H9 (cell line): ENCODE measurements around the gene CLEC16A. TPM values are rescaled to one million over a fixed set of nuclear protein-coding genes. Genes with fewer than 3 reads are reported as not detected.

Source experiments
- DNase-seq: peaks from one replicate; pipeline ENCODE4 v3.0.0-alpha.2; 2017
- H2AFZ ChIP-seq: one replicate; pipeline ENCODE4 v1.6.1; 2013; ENCODE audit warnings: mild to moderate bottlenecking, low read length, control low read depth, moderate library complexity
- H2AK5ac ChIP-seq: 2 replicates; pipeline ENCODE4 v1.6.1; 2013; ENCODE audit warnings: low read length, control low read depth, mixed read lengths; ENCODE audit not compliant: insufficient read length
- H2BK120ac ChIP-seq: one replicate; pipeline ENCODE4 v1.6.1; 2013; ENCODE audit warnings: low read depth, mild to moderate bottlenecking, low read length, control low read depth, inconsistent platforms; ENCODE audit not compliant: poor library complexity, severe bottlenecking
- H2BK12ac ChIP-seq: 2 replicates; pipeline ENCODE4 v1.6.1; 2013; ENCODE audit warnings: low read length, control low read depth, mixed read lengths, low read depth; ENCODE audit not compliant: insufficient read length
- H2BK15ac ChIP-seq: 2 replicates; pipeline ENCODE4 v1.6.1; 2013; ENCODE audit warnings: low read depth, low read length, control low read depth
- H2BK20ac ChIP-seq: one replicate; pipeline ENCODE4 v1.6.1; 2013; ENCODE audit warnings: low read depth, mild to moderate bottlenecking, low read length, control low read depth, inconsistent platforms; ENCODE audit not compliant: poor library complexity, severe bottlenecking
- H2BK5ac ChIP-seq: 2 replicates; pipeline ENCODE4 v1.6.1; 2013; ENCODE audit warnings: low read length, control low read depth, mixed read lengths; ENCODE audit not compliant: insufficient read length
- H3K14ac ChIP-seq: 2 replicates; pipeline ENCODE4 v1.6.1; 2013; ENCODE audit warnings: low read length, control low read depth; ENCODE audit not compliant: insufficient read depth
- H3K18ac ChIP-seq: 2 replicates; pipeline ENCODE4 v1.6.1; 2013; ENCODE audit warnings: low read depth, mild to moderate bottlenecking, mixed read lengths, low read length, control low read depth; ENCODE audit not compliant: insufficient read length
- H3K23ac ChIP-seq: 2 replicates; pipeline ENCODE4 v1.6.1; 2013; ENCODE audit warnings: low read length, control low read depth, mixed read lengths, low read depth; ENCODE audit not compliant: insufficient read length
- H3K23me2 ChIP-seq: 2 replicates; pipeline ENCODE4 v1.6.1; 2013; ENCODE audit warnings: low read depth, mild to moderate bottlenecking, mixed read lengths, low read length, control low read depth; ENCODE audit not compliant: insufficient read length, poor library complexity, severe bottlenecking
- H3K27ac ChIP-seq: 2 replicates; pipeline ENCODE4 v1.5.1; 2013; ENCODE audit warnings: low read length, control low read depth, mixed read lengths, low read depth; ENCODE audit not compliant: insufficient read length
- H3K27me3 ChIP-seq: 2 replicates; pipeline ENCODE4 v1.6.1; 2013; ENCODE audit warnings: low read length, control low read depth, inconsistent platforms; ENCODE audit not compliant: insufficient read depth
- H3K4ac ChIP-seq: 2 replicates; pipeline ENCODE4 v1.6.1; 2013; ENCODE audit warnings: low read depth, mild to moderate bottlenecking, control low read depth, inconsistent platforms, low read length, moderate library complexity
- H3K4me1 ChIP-seq: 2 replicates; pipeline ENCODE4 v1.6.1; 2013; ENCODE audit warnings: low read length, control low read depth, inconsistent platforms; ENCODE audit not compliant: insufficient read depth
- H3K4me2 ChIP-seq: 2 replicates; pipeline ENCODE4 v1.6.1; 2013; ENCODE audit warnings: low read length, control low read depth, mixed read lengths; ENCODE audit not compliant: insufficient read length, insufficient read depth
- H3K56ac ChIP-seq: 2 replicates; pipeline ENCODE4 v1.6.1; 2013; ENCODE audit warnings: low read depth, mild to moderate bottlenecking, mixed read lengths, low read length, control low read depth; ENCODE audit not compliant: insufficient read length
- H3K79me1 ChIP-seq: 2 replicates; pipeline ENCODE4 v1.6.1; 2013; ENCODE audit warnings: low read depth, mild to moderate bottlenecking, moderate library complexity, low read length, control low read depth, inconsistent platforms; ENCODE audit not compliant: insufficient read depth, poor library complexity, severe bottlenecking
- H3K79me2 ChIP-seq: 2 replicates; pipeline ENCODE4 v1.6.1; 2013; ENCODE audit warnings: low read length, control low read depth, inconsistent platforms; ENCODE audit not compliant: insufficient read depth
- H3K9ac ChIP-seq: 2 replicates; pipeline ENCODE4 v1.6.1; 2013; ENCODE audit warnings: low read length, control low read depth, mixed read lengths; ENCODE audit not compliant: insufficient read length; ENCODE audit errors: extremely low read depth
- H3K9me3 ChIP-seq: one replicate; pipeline ENCODE4 v1.6.1; 2013; ENCODE audit warnings: low read depth, low read length, inconsistent platforms; ENCODE audit not compliant: control insufficient read depth
- H3T11ph ChIP-seq: one replicate; pipeline ENCODE4 v1.6.1; 2013; ENCODE audit warnings: mild to moderate bottlenecking, low read length, control low read depth, inconsistent platforms
- H4K20me1 ChIP-seq: one replicate; pipeline ENCODE4 v1.6.1; 2013; ENCODE audit not compliant: control insufficient read depth, insufficient read length, insufficient read depth
- H4K5ac ChIP-seq: 2 replicates; pipeline ENCODE4 v1.6.1; 2013; ENCODE audit warnings: low read depth, mild to moderate bottlenecking, mixed read lengths, low read length, control low read depth; ENCODE audit not compliant: insufficient read length
- H4K8ac ChIP-seq: replicated peaks from 2 replicates; pipeline ENCODE4 v1.6.1; 2013; ENCODE audit warnings: low read length, control low read depth, mixed read lengths, low read depth; ENCODE audit not compliant: insufficient read length
- H4K91ac ChIP-seq: 2 replicates; pipeline ENCODE4 v1.6.1; 2013; ENCODE audit warnings: low read depth, mild to moderate bottlenecking, moderate library complexity, mixed read lengths, low read length, control low read depth; ENCODE audit not compliant: insufficient read length
- H3K27ac Mint-ChIP-seq, 3 experiments: 2 replicates in 2 of 3; 3 replicates in 1 of 3; pipeline ENCODE4 v1.8.0; 2020 to 2021; ENCODE audit warnings: mixed read lengths in 3 of 3, mild to moderate bottlenecking in 1 of 3, moderate library complexity in 1 of 3
- H3K27me3 Mint-ChIP-seq: 2 replicates; pipeline ENCODE4 v1.8.0; 2021; ENCODE audit warnings: low read depth, mild to moderate bottlenecking, moderate library complexity, mixed read lengths
- H3K36me3 Mint-ChIP-seq, 3 experiments: 2 replicates in 2 of 3; 3 replicates in 1 of 3; pipeline ENCODE4 v1.8.0; 2020 to 2021; ENCODE audit warnings: low read depth in 3 of 3, mixed read lengths in 3 of 3; ENCODE audit not compliant: insufficient read depth in 1 of 3
- H3K4me1 Mint-ChIP-seq, 2 experiments: 2 replicates each; pipeline ENCODE4 v1.8.0; 2020; ENCODE audit warnings: mixed read lengths in 2 of 2
- H3K4me3 Mint-ChIP-seq, 2 experiments: 2 replicates in 1 of 2; 3 replicates in 1 of 2; pipeline ENCODE4 v1.8.0; 2020 to 2021; ENCODE audit warnings: mild to moderate bottlenecking in 2 of 2, mixed read lengths in 2 of 2, moderate library complexity in 1 of 2
- H3K9me3 Mint-ChIP-seq, 2 experiments: 2 replicates in 1 of 2; 3 replicates in 1 of 2; pipeline ENCODE4 v1.8.0; 2020; ENCODE audit warnings: mild to moderate bottlenecking in 2 of 2, mixed read lengths in 2 of 2, moderate library complexity in 1 of 2
- CTCF ChIP-seq: fragments of 200-600 bp; sonication (generic); conservative IDR thresholded peaks from 3 replicates; pipeline ENCODE4 v1.8.0; 2021; ENCODE audit warnings: antibody characterized with exemption, mild to moderate bottlenecking
- WGBS: extraction: QIAGEN DNeasy Blood & Tissue Kit; methylation state at CpG from one replicate; pipeline ENCODE4 v1.1.7; 2013; ENCODE audit warnings: missing lambda C conversion rate, low lambda C conversion rate, mixed read lengths; ENCODE audit not compliant: insufficient read length; ENCODE audit errors: extremely low coverage; 5-methylcytosine and 5-hydroxymethylcytosine counted together
- total RNA-seq: library from RNA; stranded (reverse); gene quantifications from 2 replicates; pipeline ENCODE4 v1.2.1, GENCODE V29; 2021

CLEC16A gene
- total RNA-seq, 1 experiment from 2014 or later: 15.2 TPM

- H3K36me3 Mint-ChIP-seq: peaks cover 0 to 3% (median 0%) of the 10 kb centered on the region in 3 experiments; a peak in 1 of 7 replicates
- WGBS: no CpG with 5 or more reads among the region's 7 CpGs
- H3K18ac ChIP-seq: no peak overlapping the region
- no peak overlapping the region for H4K8ac ChIP-seq
- H3K56ac ChIP-seq: no peak overlapping the region
- H2BK15ac ChIP-seq: no peak overlapping the region
- no peak overlapping the region for H3K23ac ChIP-seq
- no peak overlapping the region for H4K91ac ChIP-seq
- no peak overlapping the region for H2BK5ac ChIP-seq
- H3K4me1 ChIP-seq: no peaks in the 10 kb centered on the region
- H3K9me3 ChIP-seq: no peaks in the 10 kb centered on the region
- no peaks in the 10 kb centered on the region for H4K20me1 ChIP-seq
- H4K5ac ChIP-seq: no peak overlapping the region
- H3K27ac ChIP-seq: no peak overlapping the region
- no peaks in the 10 kb centered on the region for H3K27me3 ChIP-seq
- H2BK20ac ChIP-seq: no peak overlapping the region
- H3K27me3 Mint-ChIP-seq: no peaks in the 10 kb centered on the region
- no peak overlapping the region for H3K4me2 ChIP-seq
- H3K79me2 ChIP-seq: no peaks in the 10 kb centered on the region
- H3K4me3 Mint-ChIP-seq: no peak overlapping the region
- H3T11ph ChIP-seq: no peak overlapping the region
- H3K4me1 Mint-ChIP-seq: peaks cover 6 to 10% of the 10 kb centered on the region in 2 experiments; a peak in 3 of 4 replicates
- H3K4ac ChIP-seq: no peak overlapping the region
- no peak overlapping the region for H2BK120ac ChIP-seq
- no peaks in the 10 kb centered on the region for H3K23me2 ChIP-seq
- DNase-seq: no peak
- H2AFZ ChIP-seq: no peak overlapping the region
- H3K9me3 Mint-ChIP-seq: no peaks in the 10 kb centered on the region
- no peak overlapping the region for H3K9ac ChIP-seq
- H2BK12ac ChIP-seq: no peak overlapping the region
- no peak overlapping the region for H3K14ac ChIP-seq
- no peaks in the 10 kb centered on the region for H3K79me1 ChIP-seq
- H3K27ac Mint-ChIP-seq: no peak overlapping the region; a peak in 1 of 7 replicates
- TF ChIP-seq CTCF: no peak
- no peak overlapping the region for H2AK5ac ChIP-seq
Measured at GRCh38 chr16:11067697-11068141, 123.4 kb downstream of the CLEC16A start.
